CD4-positive, alpha-beta T cell treated with Interleukin-6 at 100 ng/mL for 8 hours (primary cell): ENCODE results near the gene POLDIP3.
A peak's percentile ranks its signal among the peaks of the same experiment; 100 is the strongest.

Experiments
- DNase-seq: peaks from one replicate; pipeline ENCODE4 v3.0.0-alpha.2; 2020; ENCODE audit warnings: mixed read lengths, low spot score

The POLDIP3 gene

DNA sequence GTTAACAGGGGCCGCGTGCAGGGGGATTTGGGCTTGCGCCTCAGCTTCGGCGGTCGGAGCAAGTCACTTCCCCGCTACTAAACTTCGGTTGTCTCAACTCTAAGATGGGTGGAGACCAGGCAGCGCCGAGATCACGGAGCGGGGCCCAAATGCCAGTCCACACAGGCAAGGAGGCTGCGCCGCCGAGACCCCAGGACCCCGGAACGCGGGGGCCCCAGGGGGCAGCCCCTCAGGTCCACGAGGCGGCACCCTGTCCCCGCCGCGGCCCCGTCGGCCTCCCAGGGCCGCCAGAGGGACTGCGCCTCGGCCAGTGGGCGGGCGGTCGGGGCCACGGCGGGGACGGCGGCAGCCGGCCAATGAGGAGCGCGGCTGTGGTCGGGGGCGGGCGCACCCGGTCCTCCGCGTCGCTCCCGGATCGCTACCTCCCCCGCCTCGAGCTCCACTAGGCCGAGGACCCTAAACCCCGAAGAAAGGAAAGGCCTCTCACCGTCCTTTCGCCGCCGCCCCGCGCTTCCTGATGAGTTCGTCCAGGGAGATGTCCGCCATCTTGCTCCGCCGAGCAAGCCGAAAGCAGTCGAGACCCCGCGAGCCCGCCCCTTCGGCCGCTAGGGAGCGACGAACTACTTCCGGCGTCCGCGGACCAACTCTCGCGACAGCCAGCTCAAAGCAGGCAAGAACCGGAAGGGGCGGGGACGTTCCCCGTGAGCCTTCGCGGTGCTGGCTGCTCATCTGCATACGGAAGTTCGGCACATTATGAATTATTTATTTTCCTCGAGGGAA, at the start of gene POLDIP3:
Gene POLDIP3, minus strand, starts transcription at position 572 of the 780 bp plus-strand sequence. Its CDS starts 26 bp downstream, at position 546.
- DNase-seq = peak; percentile 99

GRCh38 chr22:42661985-42662831, 47.5 kb upstream of the POLDIP3 start:
- peak; percentile 72 for DNase-seq

DNA sequence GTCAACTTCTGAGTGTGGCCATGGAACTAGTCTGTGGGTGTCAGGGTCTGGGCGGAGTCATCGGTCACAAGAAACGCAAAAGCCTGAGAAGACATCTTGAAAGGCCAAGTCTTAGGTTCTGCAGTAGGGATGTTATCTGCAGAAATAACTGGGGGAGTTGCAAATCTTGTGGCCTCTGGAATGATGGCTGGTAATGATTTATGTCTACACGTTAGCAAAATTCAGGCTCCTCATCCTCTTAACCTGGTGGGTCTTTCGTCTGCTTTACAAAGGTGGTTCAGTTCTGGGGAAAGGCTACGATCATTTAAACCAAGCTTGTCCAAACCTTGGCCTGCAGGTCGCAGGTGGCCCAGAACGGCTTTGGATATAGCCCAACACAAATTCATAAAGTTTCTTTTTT, 41.9 kb upstream of the POLDIP3 start:
- no peak for DNase-seq

DNA sequence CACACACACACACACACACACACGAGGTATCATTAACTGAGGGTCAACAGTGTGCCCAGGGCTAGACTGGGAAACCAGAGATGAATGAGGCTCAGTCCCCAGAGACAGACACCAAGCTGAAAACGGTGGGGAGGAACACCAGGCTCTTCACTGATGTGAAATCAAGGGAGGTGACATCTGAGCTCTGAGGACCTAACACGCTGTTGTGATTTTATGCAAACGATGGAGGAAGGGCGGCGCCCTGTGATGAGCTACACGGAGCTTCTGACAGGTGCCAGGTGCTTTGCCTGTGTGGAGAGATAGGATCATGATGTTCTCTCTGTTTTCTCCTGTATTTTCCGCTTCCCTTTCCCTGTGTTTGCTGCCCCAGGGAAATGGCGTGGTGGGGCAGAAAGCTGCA, 41.0 kb upstream of the POLDIP3 start:
- no peak for DNase-seq

- no peak for DNase-seq
These were observed 39.9 kb upstream of the POLDIP3 start for GRCh38 chr22:42654436-42655073.

- DNase-seq = no peak
These were observed 39.3 kb upstream of the POLDIP3 start for GRCh38 chr22:42653999-42654398.

DNA sequence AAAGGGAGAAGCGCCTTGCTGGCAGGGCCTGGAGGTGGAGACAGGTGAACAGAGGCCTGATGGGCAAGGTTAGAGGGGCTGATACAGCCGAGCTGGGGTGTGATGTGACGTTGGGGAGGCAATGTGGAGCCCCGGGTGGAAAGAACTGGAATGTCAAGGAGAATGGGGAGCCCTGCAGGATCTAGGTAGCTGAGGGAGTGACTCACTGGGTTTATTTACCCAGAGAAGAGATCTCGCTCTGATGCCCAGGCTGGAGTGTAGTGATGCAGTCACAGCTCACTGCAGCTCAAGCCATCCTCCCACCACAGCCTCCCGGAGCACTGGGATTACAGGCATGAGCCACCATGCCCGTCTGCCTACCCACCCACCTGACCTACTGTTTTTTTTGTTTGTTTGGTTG, 36.5 kb upstream of the POLDIP3 start:
- no peak for DNase-seq

- peak; percentile 61 for DNase-seq
These were observed 34.8 kb upstream of the POLDIP3 start, which contains the start of gene CYB5R3 for GRCh38 chr22:42649246-42650099. CYB5R3 (minus strand) TSS chr22:42649392; CDS start chr22:42649315, 77 bp downstream.

- peak; percentile 21 for DNase-seq
These were observed 33.9 kb upstream of the POLDIP3 start for GRCh38 chr22:42648368-42649245.

DNA sequence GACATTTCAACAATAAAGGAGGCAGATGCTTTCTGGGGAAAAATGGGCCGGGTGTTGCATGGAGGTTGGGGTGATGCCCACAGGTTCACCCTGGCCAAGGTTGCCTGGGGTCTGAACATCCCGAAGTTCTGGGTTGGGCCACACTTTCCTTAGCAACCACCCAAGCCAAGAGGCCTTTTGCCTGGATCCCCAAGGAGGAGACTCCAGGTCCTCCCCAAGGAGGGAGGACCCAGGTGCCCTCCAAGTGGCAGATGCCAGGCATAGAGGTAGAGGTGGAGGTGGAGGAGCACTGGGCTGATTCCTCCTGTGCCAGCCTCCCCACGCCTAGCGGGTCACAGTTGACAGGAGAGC, 33.3 kb upstream of the POLDIP3 start:
- no peak for DNase-seq

- no peak for DNase-seq
These were observed 32.2 kb upstream of the POLDIP3 start for GRCh38 chr22:42646569-42647525.

DNA sequence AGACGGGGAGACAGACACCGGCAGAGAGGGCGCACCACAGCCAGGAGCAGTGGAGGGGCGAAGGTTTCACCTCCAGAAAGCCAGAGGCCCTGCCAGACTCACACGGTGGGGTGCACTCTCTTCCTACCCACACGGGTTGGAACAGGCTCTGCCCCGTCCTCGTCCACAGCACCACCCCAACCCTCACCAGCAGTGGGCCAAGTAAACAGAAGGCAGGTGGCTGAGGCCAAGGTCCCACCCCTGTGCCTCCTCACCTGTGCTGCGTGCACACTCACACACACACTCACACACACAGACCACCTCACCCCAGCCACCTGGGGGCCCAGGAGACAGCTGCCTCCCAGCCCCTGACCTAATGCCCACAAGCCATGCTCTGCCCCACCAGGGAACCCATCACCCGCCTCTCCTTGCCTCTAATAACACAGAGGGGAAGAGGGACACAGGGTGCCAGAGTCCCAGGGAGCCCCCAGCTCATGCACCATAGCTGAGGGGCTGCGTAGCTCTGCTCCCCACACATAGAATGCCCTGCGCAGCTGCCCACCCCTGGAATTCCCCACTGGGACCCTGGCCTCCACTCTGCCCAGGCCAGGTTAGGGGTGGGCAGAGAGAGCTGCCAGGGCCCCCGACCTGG, 31.4 kb upstream of the POLDIP3 start:
- no peak for DNase-seq

- no peak for DNase-seq
These were observed 30.8 kb upstream of the POLDIP3 start for GRCh38 chr22:42645341-42645937.

DNA sequence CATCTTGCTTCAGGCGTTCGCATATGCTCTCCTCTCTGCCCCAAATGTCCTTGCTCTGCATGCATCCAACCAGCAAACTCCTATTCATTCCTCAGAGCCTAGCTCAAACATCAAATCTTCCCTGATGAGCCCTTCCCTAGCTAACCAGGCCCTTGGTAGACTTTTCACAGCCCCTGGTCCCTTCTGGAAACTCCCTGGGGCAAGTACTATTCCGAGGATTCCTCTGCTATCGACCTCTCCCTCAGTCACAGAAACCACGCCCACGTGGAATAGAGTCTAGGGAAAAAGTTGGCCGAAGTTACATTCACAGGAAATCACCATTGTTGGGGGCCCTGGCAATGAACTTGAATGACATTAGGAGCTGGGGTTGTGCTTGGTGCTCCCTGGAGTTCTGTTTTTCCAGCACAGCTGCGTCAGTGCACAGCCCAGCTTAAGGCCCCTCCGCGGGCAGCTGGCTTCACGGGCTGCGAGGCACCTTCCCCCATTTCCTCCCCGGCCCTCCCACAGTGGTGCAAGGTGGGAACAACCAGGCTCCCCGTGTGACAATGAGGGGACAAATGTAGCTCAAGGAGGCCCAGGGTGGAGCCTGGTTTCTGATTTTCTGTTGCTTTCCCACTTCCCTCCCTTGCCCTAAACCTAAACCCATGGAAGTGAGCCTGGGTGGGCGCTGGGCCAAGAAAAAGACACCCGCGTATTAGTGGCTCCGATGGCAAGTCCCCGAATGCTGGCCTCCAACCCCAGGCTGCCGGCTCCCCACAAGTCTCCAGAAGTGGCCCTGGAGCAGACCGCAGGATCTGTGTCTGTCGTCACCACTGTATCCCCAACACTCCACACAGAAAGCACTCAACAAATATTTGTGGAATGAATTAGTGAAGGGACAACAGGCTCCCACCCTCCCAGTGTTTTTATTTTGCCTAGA, 30.0 kb upstream of the POLDIP3 start:
- DNase-seq = no peak

- DNase-seq = no peak
These were observed 29.1 kb upstream of the POLDIP3 start for GRCh38 chr22:42643634-42644421.

- no peak for DNase-seq
These were observed 28.3 kb upstream of the POLDIP3 start for GRCh38 chr22:42642806-42643633.
